Subcutaneous abdominal adipose tissue (tissue), 5 donors: ENCODE results near the gene CDH15.

Experiments used
- H3K27ac ChIP-seq: one replicate; pipeline ENCODE4 v1.7.0; 2013; ENCODE audit warnings: low read depth, mild to moderate bottlenecking, inconsistent platforms, low read length, moderate library complexity
- H3K27me3 ChIP-seq, 5 donors: one replicate each; pipeline ENCODE4 v1.7.0; 2013; ENCODE audit warnings: low read length in 5 of 5, inconsistent platforms in 1 of 5; ENCODE audit not compliant: control insufficient read depth in 5 of 5, insufficient read depth in 4 of 5
- H3K36me3 ChIP-seq, 5 donors: one replicate each; pipeline ENCODE4 v1.7.0; 2013; ENCODE audit warnings: low read length in 5 of 5; ENCODE audit not compliant: control insufficient read depth in 5 of 5, insufficient read depth in 5 of 5
- H3K4me1 ChIP-seq, 5 donors: one replicate each; pipeline ENCODE4 v1.7.0; 2013; ENCODE audit warnings: low read length in 5 of 5, mild to moderate bottlenecking in 3 of 5, moderate library complexity in 1 of 5; ENCODE audit not compliant: control insufficient read depth in 5 of 5, insufficient read depth in 5 of 5
- H3K4me3 ChIP-seq, 5 donors: one replicate each; pipeline ENCODE4 v1.7.0; 2013; ENCODE audit warnings: low read length in 5 of 5, low read depth in 1 of 5
- H3K9ac ChIP-seq, 5 donors: one replicate each; pipeline ENCODE4 v1.7.0; 2013; ENCODE audit warnings: low read length in 5 of 5, mild to moderate bottlenecking in 4 of 5, moderate library complexity in 3 of 5
- H3K9me3 ChIP-seq, 5 donors: one replicate each; pipeline ENCODE4 v1.7.0; 2013; ENCODE audit warnings: low read length in 5 of 5; ENCODE audit not compliant: control insufficient read depth in 5 of 5
- donor health status: healthy.
- donor health status: healthy.
- donor health status: healthy.
- donor health status: healthy.
- donor health status: healthy.

Gene CDH15

DNA sequence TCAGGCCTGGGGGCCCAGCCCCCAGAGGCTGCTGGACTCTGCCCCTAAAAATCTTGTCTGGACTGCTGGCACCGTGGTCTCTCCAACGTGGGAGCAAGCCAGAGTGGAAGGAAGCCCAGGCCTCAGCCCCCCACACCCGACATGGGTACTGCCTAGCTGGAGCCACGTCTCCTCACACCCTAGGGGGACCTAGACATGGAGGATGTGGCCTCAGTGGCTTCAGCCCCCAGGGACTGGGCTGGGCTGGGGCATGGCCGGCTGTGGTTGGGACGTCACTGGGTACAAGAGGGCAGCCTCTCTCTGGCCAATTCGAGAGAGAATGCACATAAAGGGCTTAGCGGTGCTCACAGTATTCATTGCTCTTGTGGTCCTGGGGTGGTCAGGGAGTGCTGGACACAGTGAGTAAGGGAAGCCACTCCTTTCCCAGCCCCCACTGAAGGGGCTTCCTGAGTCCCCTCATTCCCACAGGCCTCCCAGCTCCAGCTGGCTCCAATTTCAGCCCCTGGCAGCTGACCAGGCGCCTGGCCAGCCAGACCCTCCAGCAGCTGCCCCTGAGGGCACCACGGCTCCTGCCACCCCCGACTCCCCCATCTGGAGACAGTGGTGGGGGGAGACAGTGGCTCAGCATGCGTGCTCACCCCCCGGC, 1.1 kb downstream of the CDH15 start:
- H3K9ac ChIP-seq = no peak overlapping the region

GRCh38 chr16:89173174-89173921, 1.8 kb downstream of the CDH15 start:
- no peaks in the 10 kb centered on the region for H3K9me3 ChIP-seq
- H3K4me1 ChIP-seq = peaks cover 0 to 14% (median 6%) of the 10 kb centered on the region in 5 donors
- peaks cover 23 to 53% (median 44%) of the 10 kb centered on the region in 5 donors for H3K27me3 ChIP-seq
- no peaks in the 10 kb centered on the region for H3K36me3 ChIP-seq
- H3K4me3 ChIP-seq = no peak overlapping the region
- no peak overlapping the region for H3K9ac ChIP-seq
- H3K27ac ChIP-seq = no peak overlapping the region

More for the DNA sequence above, 1.1 kb downstream of the CDH15 start:
- H3K27me3 ChIP-seq = peaks cover 27 to 52% (median 46%) of the 10 kb centered on the region in 5 donors
- no peaks in the 10 kb centered on the region for H3K9me3 ChIP-seq
- no peak overlapping the region for H3K27ac ChIP-seq
- H3K36me3 ChIP-seq = no peaks in the 10 kb centered on the region
- no peak overlapping the region for H3K4me3 ChIP-seq
- peaks cover 0 to 14% (median 6%) of the 10 kb centered on the region in 5 donors for H3K4me1 ChIP-seq

- Histone ChIP-seq H3K9ac (no peak overlapping the region), H3K4me3 (no peak overlapping the region), H3K9me3 (no peaks in the 10 kb centered on the region), H3K27ac (no peak overlapping the region), H3K36me3 (no peaks in the 10 kb centered on the region), H3K27me3 (peaks cover 25 to 44% (median 40%) of the 10 kb centered on the region in 5 donors), H3K4me1 (peaks cover 0 to 14% (median 6%) of the 10 kb centered on the region in 5 donors)
These were observed 2.7 kb downstream of the CDH15 start for GRCh38 chr16:89174055-89174827.

- Histone ChIP-seq H3K9ac (no peak overlapping the region), H3K27me3 (peaks cover 20 to 41% (median 37%) of the 10 kb centered on the region in 5 donors), H3K4me3 (no peak overlapping the region), H3K4me1 (peaks cover 0 to 14% (median 6%) of the 10 kb centered on the region in 5 donors), H3K27ac (no peak overlapping the region), H3K9me3 (no peaks in the 10 kb centered on the region), H3K36me3 (no peaks in the 10 kb centered on the region)
These were observed 3.3 kb downstream of the CDH15 start for GRCh38 chr16:89174877-89175276.

DNA sequence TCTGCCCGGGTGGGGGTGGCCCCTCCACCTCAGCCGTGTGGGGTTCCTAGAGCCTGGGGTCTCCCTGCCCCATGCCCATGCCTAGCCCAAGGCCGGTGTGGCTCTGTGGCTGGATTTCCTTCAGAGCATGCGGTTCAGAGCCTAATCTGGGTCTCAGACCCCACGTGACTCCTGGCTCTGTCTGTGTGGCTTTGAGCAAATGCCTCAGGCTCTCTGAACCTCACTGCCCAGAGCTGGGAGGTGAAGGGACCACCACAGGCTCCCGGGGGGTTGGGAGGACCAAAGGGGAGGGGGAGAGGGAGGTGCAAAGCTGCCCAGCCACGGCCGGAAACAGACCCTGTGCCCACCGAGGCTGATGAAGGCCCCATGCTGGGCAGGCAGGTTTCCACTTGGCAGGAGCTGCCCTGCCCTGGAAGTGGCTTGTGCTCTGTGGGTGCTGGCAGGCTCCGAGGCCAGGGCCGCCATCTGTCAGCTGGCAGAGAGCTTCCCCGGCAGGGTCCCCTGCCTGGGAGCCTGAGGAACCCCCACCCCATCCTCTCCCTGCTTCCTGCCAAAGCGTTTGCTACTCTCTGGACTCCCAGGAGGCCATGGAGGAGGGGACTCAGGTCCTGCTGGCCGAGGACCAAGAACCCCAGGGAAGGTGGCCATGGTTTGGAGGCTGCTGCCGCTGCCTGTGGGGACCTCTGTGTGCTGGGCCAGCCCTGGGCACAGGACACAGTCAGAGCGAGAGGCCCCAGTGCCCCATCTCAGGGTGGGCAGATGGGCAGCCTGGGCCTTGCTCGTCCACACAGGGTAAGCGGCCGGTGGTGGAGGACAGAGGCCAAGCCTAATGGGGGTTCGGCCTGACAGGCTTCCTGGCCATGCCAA, 4.0 kb downstream of the CDH15 start:
- Histone ChIP-seq H3K9ac (no peak overlapping the region), H3K27me3 (peaks cover 17 to 39% (median 36%) of the 10 kb centered on the region in 5 donors), H3K4me1 (peaks cover 0 to 14% (median 6%) of the 10 kb centered on the region in 5 donors), H3K9me3 (no peaks in the 10 kb centered on the region), H3K36me3 (no peaks in the 10 kb centered on the region), H3K27ac (no peak overlapping the region), H3K4me3 (no peak overlapping the region)

DNA sequence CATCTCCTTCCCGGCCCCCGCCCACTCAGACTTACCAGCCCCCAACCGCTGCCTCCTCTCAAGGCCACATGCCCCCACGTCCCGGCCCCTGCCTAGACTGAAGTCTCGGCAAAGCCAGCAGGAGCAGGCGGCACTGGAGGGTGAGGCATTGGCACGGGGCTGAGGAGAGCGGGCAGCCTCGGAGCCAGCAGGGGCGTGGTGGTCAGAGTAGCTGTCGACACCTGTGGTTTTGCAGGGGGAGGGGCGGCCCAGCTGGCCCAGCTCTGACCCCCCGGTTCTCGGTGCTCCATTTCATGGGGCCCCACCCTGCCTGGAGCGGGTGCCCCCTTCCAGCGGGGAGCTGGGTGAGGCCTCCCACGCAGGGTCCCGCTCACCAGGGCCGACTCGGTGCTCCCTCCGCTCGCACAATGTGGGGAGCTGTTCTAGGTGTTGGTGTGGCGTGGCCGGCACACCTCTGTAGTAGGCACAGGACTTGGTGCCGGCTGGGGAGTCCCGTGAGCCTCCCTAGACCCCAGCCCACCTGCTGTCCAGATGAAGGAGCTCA, 4.7 kb downstream of the CDH15 start:
- no peaks in the 10 kb centered on the region for H3K36me3 ChIP-seq
- no peak overlapping the region for H3K27ac ChIP-seq
- no peak overlapping the region for H3K4me3 ChIP-seq
- H3K27me3 ChIP-seq = peaks cover 14 to 37% (median 32%) of the 10 kb centered on the region in 5 donors
- H3K9me3 ChIP-seq = no peaks in the 10 kb centered on the region
- H3K4me1 ChIP-seq = peaks cover 0 to 8% (median 0%) of the 10 kb centered on the region in 5 donors
- H3K9ac ChIP-seq = no peak overlapping the region

GRCh38 chr16:89176717-89177116, 5.2 kb downstream of the CDH15 start:
- H3K4me1 ChIP-seq = peaks cover 0 to 6% (median 0%) of the 10 kb centered on the region in 5 donors
- H3K27me3 ChIP-seq = peaks cover 16 to 40% (median 33%) of the 10 kb centered on the region in 5 donors
- no peak overlapping the region for H3K4me3 ChIP-seq
- no peaks in the 10 kb centered on the region for H3K36me3 ChIP-seq
- H3K9ac ChIP-seq = no peak overlapping the region
- no peak overlapping the region for H3K27ac ChIP-seq
- H3K9me3 ChIP-seq = no peaks in the 10 kb centered on the region

GRCh38 chr16:89177501-89177900, 6.0 kb downstream of the CDH15 start:
- Histone ChIP-seq H3K9me3 (no peaks in the 10 kb centered on the region), H3K9ac (no peak overlapping the region), H3K4me3 (no peak overlapping the region), H3K27me3 (peaks cover 16 to 36% (median 29%) of the 10 kb centered on the region in 5 donors), H3K36me3 (no peaks in the 10 kb centered on the region), H3K4me1 (peaks cover 0 to 4% (median 0%) of the 10 kb centered on the region in 5 donors), H3K27ac (no peak overlapping the region)

DNA sequence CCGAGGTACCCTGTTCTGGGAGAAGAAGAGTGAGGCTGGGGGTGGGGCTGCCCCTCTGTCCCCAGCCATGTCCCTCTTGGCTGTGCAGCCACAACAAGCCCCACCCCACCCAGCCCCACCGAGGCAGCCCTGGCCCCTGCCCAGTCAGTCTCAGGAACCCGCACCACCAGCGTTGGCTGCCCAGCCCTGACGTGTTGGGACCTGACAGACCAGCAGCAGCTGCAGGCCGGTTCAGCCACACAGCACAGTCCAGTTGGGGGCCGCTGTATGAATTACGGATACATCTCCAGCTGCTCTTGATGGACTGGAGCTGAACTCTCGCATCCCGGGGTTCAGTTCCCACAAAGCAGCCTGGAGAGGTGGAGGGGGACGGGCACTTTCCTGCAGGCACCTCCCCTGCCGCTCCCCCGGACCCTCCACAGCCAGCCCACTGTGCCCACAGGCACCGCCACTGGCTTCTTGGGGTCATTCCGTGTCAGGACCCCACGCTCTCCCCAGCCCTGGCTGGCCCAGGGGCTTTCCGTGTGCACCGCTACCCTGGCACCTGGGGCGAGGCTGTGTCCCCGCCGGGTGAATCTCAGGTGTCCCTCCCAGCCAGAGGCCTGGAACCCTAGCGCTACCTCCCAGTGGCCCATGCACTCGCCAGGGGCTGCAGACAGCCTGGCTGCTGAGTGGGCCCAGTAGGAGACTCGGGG, 7.1 kb downstream of the CDH15 start:
- Histone ChIP-seq H3K4me3 (no peak overlapping the region), H3K36me3 (no peaks in the 10 kb centered on the region), H3K9me3 (no peaks in the 10 kb centered on the region), H3K27ac (no peak overlapping the region), H3K27me3 (peaks cover 19 to 43% (median 32%) of the 10 kb centered on the region in 5 donors), H3K4me1 (peaks cover 0 to 4% (median 0%) of the 10 kb centered on the region in 5 donors), H3K9ac (no peak overlapping the region)
